NCI-H1436 treated with DMSO at 0.1 percent for 48 hours (cell line): ENCODE results near the gene FAM50B.
A peak's percentile ranks its signal among the peaks of the same experiment; 100 is the strongest.

Experiments
- DNase-seq: peaks from one replicate; lab custom pipeline; 2025; lab: John Stamatoyannopoulos, UW

Gene FAM50B, protein sequence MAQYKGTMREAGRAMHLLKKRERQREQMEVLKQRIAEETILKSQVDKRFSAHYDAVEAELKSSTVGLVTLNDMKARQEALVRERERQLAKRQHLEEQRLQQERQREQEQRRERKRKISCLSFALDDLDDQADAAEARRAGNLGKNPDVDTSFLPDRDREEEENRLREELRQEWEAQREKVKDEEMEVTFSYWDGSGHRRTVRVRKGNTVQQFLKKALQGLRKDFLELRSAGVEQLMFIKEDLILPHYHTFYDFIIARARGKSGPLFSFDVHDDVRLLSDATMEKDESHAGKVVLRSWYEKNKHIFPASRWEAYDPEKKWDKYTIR

DNA sequence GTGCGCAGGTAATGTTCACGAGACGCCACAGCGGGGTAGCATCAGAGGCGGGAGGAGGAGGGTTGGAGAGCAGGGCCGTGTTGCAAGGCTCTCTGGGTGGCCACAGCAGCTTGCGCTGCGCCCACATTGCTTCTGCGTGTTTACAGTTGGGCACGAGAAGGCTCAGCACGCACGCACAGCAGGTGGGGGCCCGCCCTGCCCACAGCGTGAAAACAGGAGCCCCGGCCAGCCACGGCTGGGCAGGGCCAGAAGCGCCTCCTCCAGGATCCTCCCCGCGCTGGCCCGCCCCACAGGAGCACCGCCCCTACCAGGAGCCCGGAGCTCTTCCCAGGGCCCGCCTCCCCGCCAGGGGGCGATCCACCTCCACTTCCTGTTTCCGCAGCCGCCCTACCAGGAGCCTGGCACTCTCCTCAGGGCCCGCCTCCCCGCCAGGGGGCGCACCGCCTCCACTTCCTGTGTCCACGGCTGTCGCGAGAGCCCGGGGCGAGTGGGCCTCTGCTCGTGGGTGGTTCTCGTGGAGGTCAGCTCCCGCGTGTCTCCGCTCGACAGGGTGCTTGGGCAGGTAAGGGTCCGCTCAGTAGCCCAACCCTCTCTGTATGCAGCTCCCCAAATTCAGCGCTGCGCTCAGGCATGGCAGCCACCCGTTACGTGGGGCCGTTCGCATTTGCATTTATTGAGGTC, at the start of gene FAM50B:
Gene FAM50B (plus strand): TSS at position 449 of the 681 bp plus-strand sequence. CDS start 439 bp downstream, outside the sequence.
- peak; percentile 17 for DNase-seq

DNA sequence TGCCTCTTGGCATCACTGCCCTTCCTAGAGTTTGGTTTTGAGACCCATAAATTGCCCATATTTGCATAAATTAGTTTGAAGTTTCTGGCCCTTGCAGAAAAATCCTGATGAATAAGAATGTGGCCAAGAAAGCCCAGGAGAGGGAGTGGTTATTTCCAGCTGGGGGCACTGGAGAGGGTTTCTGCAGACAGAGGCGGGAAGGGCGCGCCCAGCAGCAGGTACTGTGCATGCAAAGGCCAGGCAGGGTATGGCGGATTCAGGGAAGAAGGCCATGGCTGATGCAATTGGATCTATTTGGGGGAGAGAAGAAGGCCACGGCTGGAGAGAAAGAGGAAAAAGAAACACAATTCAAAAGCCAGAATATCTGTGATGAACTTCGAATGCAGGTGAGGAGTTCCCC, 49.5 kb upstream of the FAM50B start:
- no peak for DNase-seq

DNA sequence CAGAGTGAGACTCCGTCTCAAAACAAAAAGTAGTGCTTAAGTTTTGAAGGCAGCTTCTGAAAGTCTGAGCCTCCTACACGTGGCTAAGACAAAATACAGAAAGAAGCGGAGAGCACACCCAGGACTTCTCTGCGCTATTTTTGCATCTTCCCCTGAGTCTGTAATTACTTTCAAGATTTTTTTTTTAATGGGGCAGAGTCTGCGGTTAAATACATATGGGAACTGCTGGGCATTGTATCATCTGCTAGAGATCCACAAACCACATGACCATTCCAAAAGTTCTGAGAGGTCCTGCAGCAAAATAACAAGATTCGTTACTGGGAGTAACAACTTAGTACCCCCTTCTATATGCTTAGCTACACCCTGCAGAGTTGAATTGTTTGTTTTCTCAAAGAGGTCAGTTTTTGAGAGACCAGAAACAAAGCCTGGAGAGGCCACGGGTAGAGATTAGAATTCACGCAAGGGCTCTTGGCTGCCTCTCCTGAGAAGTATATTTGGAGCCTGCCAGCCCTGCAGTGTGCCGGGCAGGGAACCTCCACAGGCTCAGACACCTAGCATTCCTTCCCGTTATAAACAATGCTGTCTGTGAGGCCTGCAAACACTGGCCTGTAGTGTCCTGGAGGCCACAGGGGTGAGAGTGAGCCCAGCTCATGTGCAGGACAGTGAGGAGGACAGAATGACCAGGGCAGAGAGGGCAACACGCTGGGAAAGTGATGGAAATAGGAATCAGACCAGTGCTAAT, 48.2 kb upstream of the FAM50B start:
- no peak for DNase-seq

DNA sequence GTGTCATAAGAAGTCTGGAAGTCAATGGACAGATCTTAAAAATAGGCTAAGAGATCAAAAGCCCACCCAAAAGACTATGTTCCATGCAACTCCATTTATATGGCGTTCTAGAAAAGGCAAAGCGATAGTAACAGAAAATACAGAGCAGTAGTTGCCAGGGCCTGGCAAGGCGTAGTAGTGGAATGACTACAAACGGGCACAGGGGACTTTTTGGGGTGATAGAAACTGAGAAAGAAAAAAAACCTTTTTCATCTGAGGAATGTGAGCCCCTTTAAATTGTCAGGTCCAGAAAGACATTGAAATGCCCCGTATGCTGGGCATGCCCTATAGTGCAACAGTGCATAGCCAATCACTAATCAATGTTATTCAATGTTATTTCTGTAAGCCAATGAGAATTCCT, 47.2 kb upstream of the FAM50B start:
- DNase-seq = no peak

DNA sequence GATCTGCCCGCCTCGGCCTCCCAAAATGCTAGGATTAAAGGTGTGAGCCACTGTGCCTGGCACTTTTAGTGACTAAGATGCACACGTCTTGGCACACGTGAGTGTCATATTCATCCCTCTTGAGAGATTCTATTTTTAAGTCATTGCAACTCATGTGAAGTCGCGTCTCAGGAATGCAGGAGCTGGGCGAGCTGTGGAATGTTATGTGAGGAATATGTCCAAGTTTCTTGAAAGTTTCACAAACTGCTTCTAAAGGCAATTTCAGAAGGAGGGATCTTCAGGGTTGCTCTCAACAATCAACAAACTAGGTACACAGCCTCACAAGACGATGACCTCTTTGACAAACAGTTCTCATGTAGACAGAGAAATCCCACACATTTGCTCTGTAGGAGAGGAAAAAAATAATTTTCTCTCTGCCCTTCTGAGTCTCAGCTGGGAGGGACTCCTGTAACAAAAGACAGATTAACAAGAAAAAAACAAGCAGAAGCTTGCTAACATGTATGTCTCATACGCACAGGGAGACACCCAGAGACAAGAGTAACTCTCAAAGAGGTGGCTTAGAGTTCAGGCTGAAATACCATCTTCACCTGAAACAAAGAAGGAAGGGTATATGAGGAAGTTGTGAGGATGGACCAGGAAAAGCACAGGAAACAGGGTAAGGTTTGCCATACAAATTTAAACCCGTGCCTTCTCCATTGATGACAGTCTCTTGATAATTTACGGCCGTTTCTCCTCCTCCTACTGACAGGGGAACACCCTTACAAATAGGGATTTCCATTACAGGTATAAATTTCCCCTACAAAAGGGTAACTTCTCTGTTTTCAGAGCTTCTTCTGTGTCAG, 45.3 kb upstream of the FAM50B start:
- DNase-seq = no peak

DNA sequence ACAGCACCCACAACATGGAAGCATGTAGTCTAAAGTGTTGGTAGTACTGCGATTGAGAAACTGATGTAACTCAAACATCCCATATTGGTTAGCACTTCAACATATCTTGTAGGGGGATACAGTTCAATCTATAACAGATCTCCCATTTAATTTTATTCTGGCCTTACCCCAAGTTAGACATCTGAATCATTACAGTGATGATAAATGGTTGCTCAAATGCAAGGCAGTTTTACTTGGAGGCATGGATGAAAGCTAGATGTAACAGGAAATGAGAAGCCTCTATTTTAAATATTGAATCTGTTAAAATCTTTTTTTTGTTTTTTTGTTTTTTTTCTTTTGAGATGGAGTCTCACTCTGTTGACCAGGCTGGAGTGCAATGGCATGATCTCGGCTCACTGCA, 44.2 kb upstream of the FAM50B start:
- DNase-seq = no peak

DNA sequence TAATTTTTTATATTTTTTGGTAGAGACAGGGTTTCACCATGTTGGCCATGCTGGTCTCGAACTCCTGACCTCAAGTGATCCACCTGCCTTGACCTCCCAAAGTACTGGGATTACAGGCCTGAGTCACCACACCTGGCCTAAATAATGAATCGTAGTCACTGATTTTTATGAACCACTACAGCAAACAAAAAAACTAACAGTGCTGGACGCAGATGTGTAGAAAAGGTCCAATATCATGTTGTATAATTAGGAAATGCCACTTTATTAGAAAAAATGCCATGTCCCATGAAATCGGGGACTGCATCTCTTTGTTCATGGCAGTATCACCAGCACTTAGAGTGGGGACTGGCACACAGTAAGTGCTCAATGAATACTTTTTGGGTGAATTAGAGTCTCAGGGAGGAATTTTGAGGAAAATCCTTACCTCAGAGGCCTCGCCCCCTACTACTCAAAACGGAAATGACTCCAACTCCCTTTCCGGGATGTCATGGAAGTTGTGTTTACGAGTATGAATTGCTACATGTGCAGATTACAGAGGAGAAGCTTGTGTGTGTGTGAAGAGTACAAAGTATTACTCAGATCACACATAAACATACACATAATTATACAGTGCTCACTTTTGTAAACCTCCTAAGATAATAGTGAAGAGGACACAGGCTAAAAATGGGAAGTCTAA, 43.6 kb upstream of the FAM50B start:
- DNase-seq = no peak

DNA sequence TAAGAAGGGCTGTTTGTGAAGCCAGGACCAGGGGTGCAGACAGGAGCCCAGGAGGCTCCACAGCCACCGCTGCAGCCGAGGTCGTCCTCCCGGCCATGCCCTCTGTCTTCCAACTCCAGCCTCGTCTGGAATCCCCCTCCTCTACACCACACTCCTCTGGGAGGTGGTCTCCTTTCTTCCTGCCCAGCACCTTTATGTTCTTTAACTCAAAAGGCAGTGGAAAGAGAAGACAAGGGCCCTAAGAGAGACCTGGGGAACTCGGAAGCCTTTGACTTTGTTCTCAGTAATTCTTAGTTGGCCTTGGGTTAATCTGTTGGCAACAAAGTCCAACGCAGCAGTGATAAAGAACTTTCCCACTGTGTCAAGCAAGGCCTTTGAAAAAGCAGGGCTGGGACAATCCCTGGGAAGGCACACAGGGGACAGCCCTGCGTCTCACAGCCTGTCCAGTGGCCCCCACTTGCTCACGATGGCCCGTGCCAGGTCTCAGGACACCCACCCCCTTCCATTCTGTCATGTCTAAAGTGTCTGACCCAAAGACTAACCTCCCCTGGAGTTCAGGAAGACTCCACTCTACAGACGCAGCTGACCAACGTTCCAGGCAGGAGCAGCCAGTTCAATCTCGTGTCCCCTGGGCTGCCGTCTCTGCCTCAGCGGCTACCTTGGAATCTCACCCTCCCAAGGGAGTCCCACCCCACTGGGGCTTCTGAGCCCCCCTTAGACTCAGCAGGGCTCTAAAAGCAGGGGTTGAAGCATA, 42.8 kb upstream of the FAM50B start:
- DNase-seq = no peak

DNA sequence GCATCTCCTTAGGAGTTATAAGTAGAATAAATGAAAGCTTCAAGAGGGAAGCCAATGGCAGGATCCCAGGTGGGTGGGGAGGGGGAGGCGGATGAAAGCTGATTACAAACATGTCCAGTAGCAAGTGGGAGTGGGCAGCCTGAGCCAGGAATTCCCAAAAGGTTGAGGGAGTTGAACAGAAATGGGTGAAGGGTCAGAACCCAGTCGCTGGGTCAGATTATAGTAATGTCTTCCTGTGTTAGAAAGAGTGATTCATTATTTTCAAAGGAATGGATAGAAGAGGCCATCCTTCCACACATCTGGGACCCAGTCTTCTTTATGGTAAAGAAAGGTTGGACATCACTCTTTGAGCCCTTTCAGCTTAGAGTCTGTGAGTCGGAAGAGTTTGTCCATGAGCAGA, 41.0 kb upstream of the FAM50B start:
- no peak for DNase-seq

DNA sequence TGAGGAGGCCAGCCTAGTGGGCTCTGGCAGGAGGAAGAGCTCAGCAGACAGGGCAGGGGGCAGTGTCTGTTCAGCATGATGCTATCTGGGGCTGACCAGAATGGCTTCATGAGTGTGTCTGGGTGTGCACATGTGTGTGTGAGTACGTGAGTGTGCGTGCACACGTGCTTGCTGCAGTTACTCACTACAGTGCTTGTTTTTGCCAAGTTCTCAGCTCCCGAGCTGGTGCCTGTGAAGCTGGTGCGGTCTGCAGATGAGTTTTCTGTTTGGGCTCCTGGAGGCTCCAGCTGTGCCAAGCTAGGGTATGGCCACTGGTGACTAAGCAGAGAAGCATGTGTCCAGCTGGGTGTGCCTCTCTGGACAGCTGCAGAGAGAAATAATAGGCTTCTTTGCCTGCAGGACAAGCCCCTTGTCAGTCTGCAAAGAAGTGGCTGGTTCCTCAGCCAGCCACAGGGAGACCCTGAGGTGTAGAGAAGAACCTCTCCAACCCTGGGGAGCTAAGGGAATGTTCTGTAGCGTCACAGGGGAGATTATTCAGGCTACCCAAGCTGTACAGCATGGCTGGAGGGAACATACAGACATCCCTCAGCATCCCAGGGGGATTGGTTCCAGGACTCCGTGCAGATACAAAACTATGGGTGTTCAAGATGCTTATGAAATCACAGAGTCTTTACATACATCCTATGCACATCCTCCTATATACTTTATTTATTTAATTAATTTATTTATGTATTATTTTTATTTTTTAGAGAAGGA, 40.2 kb upstream of the FAM50B start:
- no peak for DNase-seq

DNA sequence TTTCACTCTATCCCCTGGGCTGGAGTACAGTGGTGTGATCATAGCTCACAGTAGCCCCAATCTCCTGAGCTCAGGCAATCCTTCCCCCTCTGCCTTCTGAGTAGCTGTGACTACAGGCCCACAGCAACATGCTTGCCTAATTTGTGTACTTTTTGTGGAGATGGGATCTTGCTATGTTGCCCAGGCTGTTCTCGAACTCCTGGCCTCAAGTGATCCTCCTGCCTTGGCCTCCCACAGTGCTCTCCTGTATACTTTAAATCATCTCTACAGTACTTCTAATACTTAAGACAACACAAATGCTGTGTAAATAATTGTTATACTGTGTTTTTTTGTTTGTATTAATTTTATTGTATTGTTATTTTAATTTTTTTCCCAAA, 39.7 kb upstream of the FAM50B start:
- no peak for DNase-seq

DNA sequence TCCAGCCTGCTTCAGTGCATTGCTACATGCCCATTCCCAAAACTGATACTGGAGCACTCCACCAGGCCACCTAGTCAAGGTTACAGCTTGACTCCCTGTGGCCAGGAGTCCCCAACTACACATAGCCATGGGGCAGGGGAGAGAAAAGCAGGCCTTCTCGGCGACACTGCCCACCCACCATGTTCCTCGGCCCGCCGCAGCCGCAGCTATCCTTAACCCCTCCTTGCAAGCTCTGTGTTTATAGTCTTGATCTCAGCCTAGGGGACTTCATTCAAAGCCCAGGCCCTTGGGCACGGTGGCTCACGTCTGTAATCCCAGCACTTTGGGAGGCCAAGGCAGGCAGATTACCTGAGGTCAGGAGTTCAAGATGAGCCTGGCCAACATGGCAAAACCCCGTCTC, 39.2 kb upstream of the FAM50B start:
- no peak for DNase-seq

DNA sequence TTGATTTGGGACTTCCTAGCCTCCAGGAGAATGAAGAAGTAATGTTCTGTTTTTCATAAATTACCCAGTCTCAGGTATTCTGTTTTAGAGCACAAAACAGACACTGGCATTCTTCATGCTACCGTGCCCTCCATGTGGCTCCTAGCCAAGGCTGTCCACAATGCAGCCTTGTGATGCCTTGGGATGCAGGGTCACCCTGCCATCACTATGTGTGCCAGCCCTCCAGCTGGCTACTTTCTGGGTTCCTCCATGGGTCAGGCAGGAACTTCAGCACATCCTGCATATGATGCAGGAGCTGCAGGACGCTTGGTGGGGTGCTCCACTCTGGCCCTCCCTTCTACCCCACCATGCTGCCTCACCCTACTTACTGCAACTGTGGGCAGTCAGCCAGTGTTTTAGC, 38.0 kb upstream of the FAM50B start:
- DNase-seq = no peak

DNA sequence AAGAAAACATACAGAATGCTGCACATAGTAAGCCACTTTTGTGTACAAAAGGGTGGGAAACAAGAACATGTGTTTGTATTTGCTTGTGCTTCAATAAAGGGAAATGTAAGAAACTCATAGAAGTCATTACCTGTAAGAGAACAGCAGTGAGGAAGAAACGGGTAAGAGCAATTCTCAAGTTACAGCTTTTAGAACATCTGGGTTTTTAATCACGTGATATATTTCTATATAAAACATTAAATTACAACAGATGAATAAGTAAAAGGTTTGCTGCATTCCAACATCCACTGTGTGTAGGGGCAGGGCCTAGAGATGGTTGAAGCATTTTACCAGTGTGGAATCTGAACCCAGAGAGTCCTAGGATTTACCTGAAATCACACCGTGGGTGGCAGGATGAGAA, 36.6 kb upstream of the FAM50B start:
- DNase-seq = no peak

DNA sequence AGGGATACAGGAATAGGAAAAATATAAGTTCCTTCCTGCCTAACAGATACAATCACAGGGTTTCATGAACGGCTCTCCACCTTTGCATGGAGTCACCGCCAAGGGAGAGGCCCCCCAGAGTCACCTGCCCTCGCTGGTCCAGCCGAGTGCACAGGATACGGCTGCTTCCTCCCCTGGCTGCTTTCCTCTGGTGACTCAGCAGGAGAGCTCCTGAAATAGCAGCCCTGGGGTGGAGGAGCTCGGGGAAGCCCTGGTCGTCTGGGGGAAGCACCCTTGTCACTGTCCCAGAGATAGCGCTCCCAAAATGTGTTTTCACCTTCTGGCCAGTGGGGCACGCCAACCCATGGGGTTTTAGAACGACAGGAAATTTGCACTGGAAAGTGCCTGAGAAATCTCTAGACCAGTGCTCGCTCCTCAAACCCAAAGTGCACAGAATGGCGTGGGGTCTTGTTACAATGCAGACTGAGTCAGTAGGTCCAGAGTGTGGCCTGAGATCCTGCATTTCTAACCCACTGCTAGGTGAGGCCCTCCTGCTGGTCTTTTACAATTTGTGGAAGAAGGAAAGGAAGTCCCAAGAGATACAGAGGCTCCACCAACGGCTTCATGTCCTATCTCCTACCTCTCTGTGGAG, 35.9 kb upstream of the FAM50B start:
- no peak for DNase-seq

DNA sequence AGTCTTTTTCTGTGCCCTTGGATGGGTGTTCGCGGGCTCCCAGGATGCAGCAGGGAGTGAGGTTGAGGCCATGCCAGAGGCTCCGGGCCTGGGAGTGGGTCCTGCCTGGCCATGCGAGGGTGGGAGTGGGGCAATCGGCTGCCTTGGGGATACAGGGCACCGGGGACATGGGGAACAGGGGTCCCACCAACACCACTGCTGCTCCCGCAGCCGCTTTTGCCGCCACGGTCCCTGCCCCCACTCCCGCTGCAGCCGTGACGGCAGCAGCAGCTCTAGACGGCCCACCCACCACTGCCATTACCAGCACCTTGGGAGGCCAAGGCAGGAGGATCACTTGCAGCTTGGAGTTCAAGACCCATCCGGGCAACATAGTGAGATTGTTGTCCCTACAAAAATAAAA, 35.3 kb upstream of the FAM50B start:
- no peak for DNase-seq

DNA sequence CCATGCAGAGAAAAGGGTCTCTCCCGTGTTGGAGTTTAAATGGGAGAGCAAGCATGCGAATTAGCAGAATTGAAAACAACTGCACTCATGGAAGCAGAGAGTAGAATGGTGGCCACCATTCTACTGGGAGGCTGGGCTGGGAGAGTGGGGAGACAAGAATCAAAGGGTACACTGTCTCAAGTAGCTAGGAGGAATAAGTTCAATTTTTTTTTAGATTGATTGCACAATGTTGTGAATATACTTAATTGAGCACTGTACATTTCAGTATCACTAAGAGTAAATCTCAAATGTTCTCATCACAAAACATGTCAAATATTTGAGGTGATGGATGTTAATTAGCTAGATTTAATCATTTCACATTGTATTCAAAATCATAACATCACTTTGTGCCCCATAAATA, 34.6 kb upstream of the FAM50B start:
- no peak for DNase-seq

DNA sequence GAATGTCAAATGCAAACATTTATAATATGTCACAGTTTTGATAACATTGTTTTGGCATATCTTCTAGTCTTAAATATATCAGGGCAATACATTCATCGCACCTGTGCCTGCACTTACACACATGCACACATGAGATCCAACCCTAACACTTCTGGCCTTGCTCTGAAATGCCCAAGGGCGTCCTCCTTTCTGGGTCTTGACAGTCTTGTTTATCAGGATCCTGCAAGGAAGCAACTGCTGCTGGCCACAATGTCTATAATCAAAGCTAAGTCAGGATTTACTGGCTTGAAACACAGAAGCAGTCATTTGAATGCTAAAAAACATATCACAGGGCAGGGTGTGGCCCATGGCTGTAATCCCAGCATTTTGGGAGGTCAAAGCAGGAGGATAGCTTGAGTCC, 32.9 kb upstream of the FAM50B start:
- DNase-seq = no peak
